ENCODE measurements around the gene MCHR1. TPM values are rescaled to one million over a fixed set of nuclear protein-coding genes. Genes with fewer than 3 reads are reported as not detected.
A peak's percentile ranks its signal among the peaks of the same experiment; 100 is the strongest.

MCHR1 gene
- total and polyA plus RNA-seq, 2 of the 13 experiments (the other 11 are each of a cell fraction or from before 2014, with no cell fraction given): 0.40 to 0.83 TPM

DNA sequence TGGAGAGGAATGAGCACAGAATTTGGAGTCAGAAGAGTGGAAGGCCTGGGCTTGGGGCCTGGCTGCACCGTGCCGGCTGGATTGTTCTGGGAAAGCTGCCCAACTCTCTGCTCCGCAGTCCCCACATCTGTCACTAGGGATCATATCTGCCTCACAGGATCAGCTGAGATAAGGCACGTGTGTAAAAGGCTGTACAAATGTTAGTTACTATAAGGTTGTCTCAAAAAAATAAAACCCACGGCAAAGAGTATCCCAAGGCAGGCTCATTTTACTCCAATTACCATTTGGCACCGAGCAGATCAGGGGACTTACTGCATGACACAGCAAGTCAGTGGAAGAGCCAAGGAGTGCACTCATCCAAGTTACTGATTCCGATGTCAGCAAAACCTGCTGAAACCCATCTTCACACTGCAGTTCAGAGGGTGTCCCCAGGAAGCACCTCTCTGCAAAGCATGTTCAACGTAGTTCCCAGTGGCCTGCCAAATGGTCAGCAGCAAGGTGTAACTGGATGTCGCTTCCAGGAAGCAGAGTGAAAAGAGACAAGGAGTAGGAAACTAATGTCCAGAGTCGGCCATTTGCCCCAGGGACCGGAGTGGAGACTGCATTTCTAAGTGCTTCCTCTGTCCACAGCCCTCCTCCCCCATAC is 24.6 kb upstream of the MCHR1 start (continued):
- TF ChIP-seq, protein P1, sequence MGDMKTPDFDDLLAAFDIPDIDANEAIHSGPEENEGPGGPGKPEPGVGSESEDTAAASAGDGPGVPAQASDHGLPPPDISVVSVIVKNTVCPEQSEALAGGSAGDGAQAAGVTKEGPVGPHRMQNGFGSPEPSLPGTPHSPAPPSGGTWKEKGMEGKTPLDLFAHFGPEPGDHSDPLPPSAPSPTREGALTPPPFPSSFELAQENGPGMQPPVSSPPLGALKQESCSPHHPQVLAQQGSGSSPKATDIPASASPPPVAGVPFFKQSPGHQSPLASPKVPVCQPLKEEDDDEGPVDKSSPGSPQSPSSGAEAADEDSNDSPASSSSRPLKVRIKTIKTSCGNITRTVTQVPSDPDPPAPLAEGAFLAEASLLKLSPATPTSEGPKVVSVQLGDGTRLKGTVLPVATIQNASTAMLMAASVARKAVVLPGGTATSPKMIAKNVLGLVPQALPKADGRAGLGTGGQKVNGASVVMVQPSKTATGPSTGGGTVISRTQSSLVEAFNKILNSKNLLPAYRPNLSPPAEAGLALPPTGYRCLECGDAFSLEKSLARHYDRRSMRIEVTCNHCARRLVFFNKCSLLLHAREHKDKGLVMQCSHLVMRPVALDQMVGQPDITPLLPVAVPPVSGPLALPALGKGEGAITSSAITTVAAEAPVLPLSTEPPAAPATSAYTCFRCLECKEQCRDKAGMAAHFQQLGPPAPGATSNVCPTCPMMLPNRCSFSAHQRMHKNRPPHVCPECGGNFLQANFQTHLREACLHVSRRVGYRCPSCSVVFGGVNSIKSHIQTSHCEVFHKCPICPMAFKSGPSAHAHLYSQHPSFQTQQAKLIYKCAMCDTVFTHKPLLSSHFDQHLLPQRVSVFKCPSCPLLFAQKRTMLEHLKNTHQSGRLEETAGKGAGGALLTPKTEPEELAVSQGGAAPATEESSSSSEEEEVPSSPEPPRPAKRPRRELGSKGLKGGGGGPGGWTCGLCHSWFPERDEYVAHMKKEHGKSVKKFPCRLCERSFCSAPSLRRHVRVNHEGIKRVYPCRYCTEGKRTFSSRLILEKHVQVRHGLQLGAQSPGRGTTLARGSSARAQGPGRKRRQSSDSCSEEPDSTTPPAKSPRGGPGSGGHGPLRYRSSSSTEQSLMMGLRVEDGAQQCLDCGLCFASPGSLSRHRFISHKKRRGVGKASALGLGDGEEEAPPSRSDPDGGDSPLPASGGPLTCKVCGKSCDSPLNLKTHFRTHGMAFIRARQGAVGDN (CRISPR knock-in tag; IDR thresholded peaks at IDR 0.05): no peak
- TF ChIP-seq ZBTB7A (CRISPR knock-in tag; IDR thresholded peaks at IDR 0.05): no peak
- TF ChIP-seq ZNF709 (CRISPR knock-in tag; IDR thresholded peaks at IDR 0.05): no peak
- no peak for TF ChIP-seq ZFP90 (CRISPR knock-in tag; IDR thresholded peaks at IDR 0.05; ENCODE audit: borderline replicate concordance)
- TF ChIP-seq HDAC2 (CRISPR knock-in tag; IDR thresholded peaks at IDR 0.05): 0 out of 2 replicates have a peak, but pooled peaks have one; percentile 6
- TF ChIP-seq FOXA3 (CRISPR knock-in tag; IDR thresholded peaks at IDR 0.05): no peak
- 0 out of 2 replicates have a peak, but pooled peaks have one; percentile 36 for TF ChIP-seq ZNF766 (CRISPR knock-in tag; IDR thresholded peaks at IDR 0.05; ENCODE audit: borderline replicate concordance)
- TF ChIP-seq, protein P2, sequence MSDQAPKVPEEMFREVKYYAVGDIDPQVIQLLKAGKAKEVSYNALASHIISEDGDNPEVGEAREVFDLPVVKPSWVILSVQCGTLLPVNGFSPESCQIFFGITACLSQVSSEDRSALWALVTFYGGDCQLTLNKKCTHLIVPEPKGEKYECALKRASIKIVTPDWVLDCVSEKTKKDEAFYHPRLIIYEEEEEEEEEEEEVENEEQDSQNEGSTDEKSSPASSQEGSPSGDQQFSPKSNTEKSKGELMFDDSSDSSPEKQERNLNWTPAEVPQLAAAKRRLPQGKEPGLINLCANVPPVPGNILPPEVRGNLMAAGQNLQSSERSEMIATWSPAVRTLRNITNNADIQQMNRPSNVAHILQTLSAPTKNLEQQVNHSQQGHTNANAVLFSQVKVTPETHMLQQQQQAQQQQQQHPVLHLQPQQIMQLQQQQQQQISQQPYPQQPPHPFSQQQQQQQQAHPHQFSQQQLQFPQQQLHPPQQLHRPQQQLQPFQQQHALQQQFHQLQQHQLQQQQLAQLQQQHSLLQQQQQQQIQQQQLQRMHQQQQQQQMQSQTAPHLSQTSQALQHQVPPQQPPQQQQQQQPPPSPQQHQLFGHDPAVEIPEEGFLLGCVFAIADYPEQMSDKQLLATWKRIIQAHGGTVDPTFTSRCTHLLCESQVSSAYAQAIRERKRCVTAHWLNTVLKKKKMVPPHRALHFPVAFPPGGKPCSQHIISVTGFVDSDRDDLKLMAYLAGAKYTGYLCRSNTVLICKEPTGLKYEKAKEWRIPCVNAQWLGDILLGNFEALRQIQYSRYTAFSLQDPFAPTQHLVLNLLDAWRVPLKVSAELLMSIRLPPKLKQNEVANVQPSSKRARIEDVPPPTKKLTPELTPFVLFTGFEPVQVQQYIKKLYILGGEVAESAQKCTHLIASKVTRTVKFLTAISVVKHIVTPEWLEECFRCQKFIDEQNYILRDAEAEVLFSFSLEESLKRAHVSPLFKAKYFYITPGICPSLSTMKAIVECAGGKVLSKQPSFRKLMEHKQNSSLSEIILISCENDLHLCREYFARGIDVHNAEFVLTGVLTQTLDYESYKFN (CRISPR knock-in tag; conservative IDR thresholded peaks at IDR 0.05): no peak
- peak; percentile 20; the same call in 1 of the 2 replicates for TF ChIP-seq MYC (CRISPR knock-in tag; IDR thresholded peaks at IDR 0.05; ENCODE audit: borderline replicate concordance)
- TF ChIP-seq AKAP8 (CRISPR knock-in tag; IDR thresholded peaks at IDR 0.05): 0 out of 2 replicates have a peak, but pooled peaks have one; percentile 42
- TF ChIP-seq ZNF274 (CRISPR knock-in tag; IDR thresholded peaks at IDR 0.05): no peak
- no peak for TF ChIP-seq SALL2 (CRISPR knock-in tag; IDR thresholded peaks at IDR 0.05)
- TF ChIP-seq ZSCAN22 (CRISPR knock-in tag; IDR thresholded peaks at IDR 0.05): no peak
- TF ChIP-seq NFRKB (IDR thresholded peaks at IDR 0.05): no peak
- TF ChIP-seq SATB2 (CRISPR knock-in tag; IDR thresholded peaks at IDR 0.05): no peak
- peak; percentile 4 to 28; a peak in 2 of 4 replicates for TF ChIP-seq MAFK (conservative IDR thresholded peaks at IDR 0.05 in 1 of 2, IDR thresholded peaks at IDR 0.05 in 1 of 2; ENCODE audit: low read length in 2 of 2)
- no peak for TF ChIP-seq IKZF4 (CRISPR knock-in tag; IDR thresholded peaks at IDR 0.05; ENCODE audit: borderline replicate concordance, low read depth, not compliant biosample characterization)
- no peak for TF ChIP-seq MATR3 (CRISPR knock-in tag; IDR thresholded peaks at IDR 0.05)
- TF ChIP-seq, protein P3, sequence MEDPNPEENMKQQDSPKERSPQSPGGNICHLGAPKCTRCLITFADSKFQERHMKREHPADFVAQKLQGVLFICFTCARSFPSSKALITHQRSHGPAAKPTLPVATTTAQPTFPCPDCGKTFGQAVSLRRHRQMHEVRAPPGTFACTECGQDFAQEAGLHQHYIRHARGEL (CRISPR knock-in tag; IDR thresholded peaks at IDR 0.05): no peak
- TF ChIP-seq NFE2L2 (IDR thresholded peaks at IDR 0.05; ENCODE audit: low read length): peak; percentile 55; the same call in 1 of the 2 replicates
- no peak for TF ChIP-seq SMC3 (IDR thresholded peaks at IDR 0.05; ENCODE audit: low read length)
- no peak for TF ChIP-seq RELA (CRISPR knock-in tag; IDR thresholded peaks at IDR 0.05)
- no peak for TF ChIP-seq ZBTB3 (CRISPR knock-in tag; IDR thresholded peaks at IDR 0.05; ENCODE audit: borderline replicate concordance, low read depth)
- TF ChIP-seq ZFP82 (CRISPR knock-in tag; IDR thresholded peaks at IDR 0.05; ENCODE audit: borderline replicate concordance): no peak

All from HepG2 (cell line).